DOHH2 (cell line): ENCODE measurements around the gene NPEPL1.
A peak's percentile ranks its signal among the peaks of the same experiment; 100 is the strongest.

Experiments used
- H3F3A ChIP-seq: fragments of 200-600 bp; sonication (generic), shearing (Covaris generic); 2 replicates; pipeline ENCODE4 v1.6.0; 2016; ENCODE audit warnings: antibody characterized with exemption, mild to moderate bottlenecking; ENCODE audit not compliant: control insufficient read depth, insufficient read depth
- H3K27ac ChIP-seq: fragments of 200-600 bp; sonication (generic); 2 replicates; pipeline ENCODE4 v1.5.1; 2014; ENCODE audit warnings: low read depth, mild to moderate bottlenecking, low read length, moderate library complexity
- H3K27me3 ChIP-seq: fragments of 200-600 bp; sonication (generic); 2 replicates; pipeline ENCODE4 v1.6.1; 2014; ENCODE audit warnings: mild to moderate bottlenecking, low read length, mixed read lengths; ENCODE audit not compliant: control insufficient read depth
- H3K36me3 ChIP-seq: fragments of 200-600 bp; sonication (generic); 2 replicates; pipeline ENCODE4 v1.6.1; 2014; ENCODE audit warnings: mild to moderate bottlenecking, low read length, moderate library complexity, mixed read lengths; ENCODE audit not compliant: control insufficient read depth
- H3K4me1 ChIP-seq: fragments of 200-600 bp; sonication (generic); 2 replicates; pipeline ENCODE4 v1.6.1; 2014; ENCODE audit warnings: mild to moderate bottlenecking, low read length, mixed read lengths; ENCODE audit not compliant: control insufficient read depth
- H3K4me2 ChIP-seq: fragments of 200-600 bp; sonication (generic); 2 replicates; pipeline ENCODE4 v1.6.0; 2014; ENCODE audit warnings: mild to moderate bottlenecking, low read length, moderate library complexity
- H3K4me3 ChIP-seq: fragments of 200-600 bp; sonication (generic); 2 replicates; pipeline ENCODE4 v1.5.1; 2014; ENCODE audit warnings: mild to moderate bottlenecking, low read length, mixed read lengths
- H3K79me2 ChIP-seq: fragments of 200-600 bp; sonication (generic); 2 replicates; pipeline ENCODE4 v1.6.1; 2014; ENCODE audit warnings: mild to moderate bottlenecking, low read length, mixed read lengths; ENCODE audit not compliant: control insufficient read depth
- H3K9me2 ChIP-seq: fragments of 200-600 bp; sonication (generic); replicated peaks from 2 replicates; pipeline ENCODE4 v1.6.1; 2014; ENCODE audit warnings: mild to moderate bottlenecking, low read length, mixed read lengths; ENCODE audit not compliant: control insufficient read depth
- H3K9me3 ChIP-seq: fragments of 200-600 bp; sonication (generic); 2 replicates; pipeline ENCODE4 v1.6.1; 2014; ENCODE audit warnings: antibody characterized with exemption, low read length, mixed read lengths; ENCODE audit not compliant: control insufficient read depth, insufficient read depth
- H4K20me1 ChIP-seq: fragments of 200-600 bp; sonication (generic); 2 replicates; pipeline ENCODE4 v1.6.0; 2014; ENCODE audit warnings: low read depth, mild to moderate bottlenecking, antibody characterized with exemption, low read length, moderate library complexity; ENCODE audit not compliant: control insufficient read depth, insufficient read depth
- CTCF ChIP-seq: fragments of 200-600 bp; sonication (generic); IDR thresholded peaks from one replicate; pipeline ENCODE4 v1.5.1; 2014; ENCODE audit warnings: antibody characterized with exemption, mild to moderate bottlenecking, low read depth, low read length; ENCODE audit not compliant: poor library complexity, severe bottlenecking
- EZH2phosphoT487 ChIP-seq: fragments of 200-600 bp; sonication (generic); IDR thresholded peaks from 2 replicates; pipeline ENCODE4 v1.6.1; 2017; ENCODE audit warnings: borderline replicate concordance, mild to moderate bottlenecking, antibody characterized with exemption, low read length, moderate library complexity, mixed read lengths

NPEPL1 gene

GRCh38 chr20:58669287-58670006, 23.2 kb upstream of the NPEPL1 start:
- peak overlapping the region; percentile 48 for H3K4me2 ChIP-seq
- peaks cover 44% of the 10 kb centered on the region for H3K79me2 ChIP-seq
- peaks cover 69% of the 10 kb centered on the region for H3K36me3 ChIP-seq
- TF ChIP-seq EZH2phosphoT487 = no peak
- TF ChIP-seq CTCF = no peak
- H3K4me1 ChIP-seq = peaks cover 25% of the 10 kb centered on the region
- no peaks in the 10 kb centered on the region for H3F3A ChIP-seq
- H4K20me1 ChIP-seq = peaks cover 15% of the 10 kb centered on the region; the same call in 1 of the 2 replicates
- no peaks in the 10 kb centered on the region for H3K9me2 ChIP-seq
- no peaks in the 10 kb centered on the region for H3K9me3 ChIP-seq
- no peak overlapping the region; the same call in 1 of the 2 replicates for H3K27ac ChIP-seq
- no peaks in the 10 kb centered on the region for H3K27me3 ChIP-seq
- peak overlapping the region; percentile 9; the same call in 1 of the 2 replicates for H3K4me3 ChIP-seq

- TF ChIP-seq EZH2phosphoT487 = no peak
- TF ChIP-seq CTCF = no peak
- no peak overlapping the region for H3K4me3 ChIP-seq
- no peaks in the 10 kb centered on the region for H3F3A ChIP-seq
- H3K9me3 ChIP-seq = no peaks in the 10 kb centered on the region
- H3K79me2 ChIP-seq = peaks cover 37% of the 10 kb centered on the region
- H3K27ac ChIP-seq = no peak overlapping the region
- H3K4me1 ChIP-seq = peaks cover 25% of the 10 kb centered on the region
- H3K36me3 ChIP-seq = peaks cover 73% of the 10 kb centered on the region
- no peaks in the 10 kb centered on the region for H3K9me2 ChIP-seq
- no peaks in the 10 kb centered on the region for H3K27me3 ChIP-seq
- H3K4me2 ChIP-seq = no peak overlapping the region; the same call in 1 of the 2 replicates
- peaks cover 15% of the 10 kb centered on the region; the same call in 1 of the 2 replicates for H4K20me1 ChIP-seq
Observed at GRCh38 chr20:58670102-58670501, 22.5 kb upstream of the NPEPL1 start.

- no peak overlapping the region for H3K4me3 ChIP-seq
- H3K27ac ChIP-seq = no peak overlapping the region
- H3F3A ChIP-seq = no peaks in the 10 kb centered on the region
- H3K9me3 ChIP-seq = no peaks in the 10 kb centered on the region
- peaks cover 78% of the 10 kb centered on the region for H3K36me3 ChIP-seq
- no peak for TF ChIP-seq EZH2phosphoT487
- no peak for TF ChIP-seq CTCF
- H3K79me2 ChIP-seq = peaks cover 31% of the 10 kb centered on the region
- no peaks in the 10 kb centered on the region for H3K9me2 ChIP-seq
- peaks cover 25% of the 10 kb centered on the region for H3K4me1 ChIP-seq
- no peaks in the 10 kb centered on the region for H3K27me3 ChIP-seq
- H4K20me1 ChIP-seq = peaks cover 15% of the 10 kb centered on the region; the same call in 1 of the 2 replicates
- no peak overlapping the region for H3K4me2 ChIP-seq
Observed at GRCh38 chr20:58670659-58671058, 21.9 kb upstream of the NPEPL1 start.
